ENCODE results near the gene DNHD1. TPM values are rescaled to one million over a fixed set of nuclear protein-coding genes. Genes with fewer than 3 reads are reported as not detected.

Gene DNHD1
- total and polyA plus RNA-seq, 9 of the 15 experiments (the other 6 are each of a cell fraction or from before 2014, with no cell fraction given) = 0.82 to 9.7 (median 3.8) TPM

GRCh38 chr11:6505577-6506240 is 8.6 kb downstream of the DNHD1 start (continued):
- peak; percentile 37; the same call in 1 of the 2 replicates for TF ChIP-seq REST (IDR thresholded peaks at IDR 0.05; ENCODE audit: borderline replicate concordance)
- no peak for TF ChIP-seq REST (CRISPR knock-in tag; IDR thresholded peaks at IDR 0.05; ENCODE audit: low read depth)
- TF ChIP-seq TEAD1 (CRISPR knock-in tag; IDR thresholded peaks at IDR 0.05) = no peak
- no peak for TF ChIP-seq ETS2 (tag; IDR thresholded peaks at IDR 0.05; ENCODE audit: borderline replicate concordance, poor library complexity, severe bottlenecking)
- TF ChIP-seq ZNF668 (CRISPR knock-in tag; IDR thresholded peaks at IDR 0.05) = no peak
- no peak for TF ChIP-seq EGR1 (conservative IDR thresholded peaks at IDR 0.05)
- TF ChIP-seq HMG20B (CRISPR knock-in tag; IDR thresholded peaks at IDR 0.05) = no peak
- no peak for TF ChIP-seq HDAC1 (IDR thresholded peaks at IDR 0.05)
- TF ChIP-seq ZNF778 (CRISPR knock-in tag; IDR thresholded peaks at IDR 0.05) = no peak
- no peak for TF ChIP-seq ZC3H11A (IDR thresholded peaks at IDR 0.05; ENCODE audit: low read depth, low read length)
- no peak for TF ChIP-seq NCOA1 (IDR thresholded peaks at IDR 0.05; ENCODE audit: low read depth)
- TF ChIP-seq ZBTB1 (CRISPR knock-in tag; IDR thresholded peaks at IDR 0.05; ENCODE audit: borderline replicate concordance, low read depth) = no peak
- no peak for TF ChIP-seq ZFP30 (CRISPR knock-in tag; IDR thresholded peaks at IDR 0.05; ENCODE audit: borderline replicate concordance)
- TF ChIP-seq CHD4 (IDR thresholded peaks at IDR 0.05; ENCODE audit: insufficient read depth, insufficient replicate concordance, low read depth, low read length, poor library complexity, severe bottlenecking) = no peak
- TF ChIP-seq KAT7 (CRISPR knock-in tag; IDR thresholded peaks at IDR 0.05; ENCODE audit: borderline replicate concordance) = no peak
